ENCODE measurements around the gene FBXW11. TPM values are rescaled to one million over a fixed set of nuclear protein-coding genes. Genes with fewer than 3 reads are reported as not detected.

FBXW11 gene
- polyA plus RNA-seq, 1 experiment, result 77.1 TPM

GRCh38 chr5:171874234-171874633, 132.2 kb downstream of the FBXW11 start:
- no peaks in the 10 kb centered on the region for H3K27me3 ChIP-seq (ENCODE audit: control insufficient read depth, insufficient read depth, low read length)
- ChIA-PET POLR2A (no interaction called here), CTCF (interaction anchor here (0.6 to 2.7 kb wide), 3 partner anchors 25 to 456 kb away, joined by 3 to 11 read pairs (median 4); partner anchors contain the start of gene FGF18)
- TF ChIP-seq CTCF (IDR thresholded peaks at IDR 0.05; ENCODE audit: low read depth, low read length), result no peak
- no peak overlapping the region for H3K27ac ChIP-seq (ENCODE audit: low read depth, low read length)
- no peaks in the 10 kb centered on the region for H3K9me3 ChIP-seq (ENCODE audit: control insufficient read depth, insufficient read depth, low read length)
- no peak overlapping the region for H3K4me3 ChIP-seq (ENCODE audit: low read depth, low read length)
- no peak for DNase-seq (ENCODE audit: low read depth, low spot score)

GRCh38 chr5:171872666-171873065, 133.8 kb downstream of the FBXW11 start:
- no peak for DNase-seq (ENCODE audit: low read depth, low spot score)
- ChIA-PET CTCF (interaction anchor here (1.0 to 2.7 kb wide), 4 partner anchors 27 to 454 kb away, joined by 3 to 11 read pairs (median 4); partner anchors contain the start of gene FGF18), POLR2A (no interaction called here)
- TF ChIP-seq CTCF (IDR thresholded peaks at IDR 0.05; ENCODE audit: low read depth, low read length), result no peak
- Histone ChIP-seq H3K9me3 (ENCODE audit: control insufficient read depth, insufficient read depth, low read length) (no peaks in the 10 kb centered on the region), H3K4me3 (ENCODE audit: low read depth, low read length) (no peak overlapping the region), H3K27ac (ENCODE audit: low read depth, low read length) (no peak overlapping the region), H3K27me3 (ENCODE audit: control insufficient read depth, insufficient read depth, low read length) (no peaks in the 10 kb centered on the region)

- Histone ChIP-seq H3K4me3 (ENCODE audit: low read depth, low read length) (no peak overlapping the region), H3K27ac (ENCODE audit: low read depth, low read length) (no peak overlapping the region), H3K27me3 (ENCODE audit: control insufficient read depth, insufficient read depth, low read length) (no peaks in the 10 kb centered on the region), H3K9me3 (ENCODE audit: control insufficient read depth, insufficient read depth, low read length) (no peaks in the 10 kb centered on the region)
- ChIA-PET CTCF (interaction anchor here (1.0 to 1.6 kb wide), 3 partner anchors 12 to 242 kb away, joined by 3 to 5 read pairs (median 4); no protein-coding TSS in a partner anchor), POLR2A (no interaction called here)
- DNase-seq (ENCODE audit: low read depth, low spot score), result no peak
- no peak for TF ChIP-seq CTCF (IDR thresholded peaks at IDR 0.05; ENCODE audit: low read depth, low read length)
Observed at GRCh38 chr5:171871711-171872110, 134.7 kb downstream of the FBXW11 start.

DNA sequence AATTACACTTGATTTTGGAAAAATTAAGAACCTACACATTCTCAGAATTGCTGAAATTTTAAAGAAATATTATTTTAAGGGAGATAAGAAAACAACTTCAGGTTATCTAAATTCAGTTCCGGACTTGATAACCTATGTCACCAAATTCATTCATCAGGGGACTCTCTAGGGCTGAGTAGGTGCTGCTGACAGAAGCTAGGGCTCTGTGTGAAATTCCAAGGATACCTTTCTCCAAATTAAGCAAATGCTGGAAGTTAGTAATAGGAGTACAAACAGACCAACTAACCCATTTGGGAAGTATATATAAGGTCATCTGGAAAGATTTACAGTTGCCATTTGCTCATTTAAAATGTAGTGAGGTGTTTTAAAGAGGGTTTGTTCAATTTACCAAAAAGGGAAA, 136.5 kb downstream of the FBXW11 start:
- H3K27ac ChIP-seq (ENCODE audit: low read depth, low read length), result no peak overlapping the region
- TF ChIP-seq CTCF (IDR thresholded peaks at IDR 0.05; ENCODE audit: low read depth, low read length), result no peak
- no peaks in the 10 kb centered on the region for H3K9me3 ChIP-seq (ENCODE audit: control insufficient read depth, insufficient read depth, low read length)
- DNase-seq (ENCODE audit: low read depth, low spot score), result no peak
- ChIA-PET POLR2A (no interaction called here), CTCF (no interaction called here)
- H3K27me3 ChIP-seq (ENCODE audit: control insufficient read depth, insufficient read depth, low read length), result no peaks in the 10 kb centered on the region
- no peak overlapping the region for H3K4me3 ChIP-seq (ENCODE audit: low read depth, low read length)

DNA sequence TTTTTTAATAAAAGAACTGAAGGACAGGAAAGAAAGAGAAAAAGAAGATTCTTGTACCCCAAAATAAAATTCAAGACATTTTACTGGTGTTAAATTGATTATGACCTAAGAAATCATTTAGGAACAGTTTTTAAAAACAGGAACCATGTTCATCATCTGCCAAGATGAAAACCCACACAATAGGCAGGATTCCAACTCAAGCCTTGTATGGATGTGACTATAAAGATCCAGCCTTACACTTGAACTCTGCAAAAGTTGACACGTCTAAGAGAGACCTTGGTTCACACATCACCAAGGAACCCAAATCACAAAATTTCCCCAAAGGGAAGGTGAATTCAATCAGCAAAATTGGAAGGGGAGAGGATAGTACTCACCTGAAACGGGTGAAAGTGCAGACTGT, 138.2 kb downstream of the FBXW11 start:
- ChIA-PET POLR2A (no interaction called here), CTCF (no interaction called here)
- no peak for TF ChIP-seq CTCF (IDR thresholded peaks at IDR 0.05; ENCODE audit: low read depth, low read length)
- H3K9me3 ChIP-seq (ENCODE audit: control insufficient read depth, insufficient read depth, low read length), result no peaks in the 10 kb centered on the region
- no peaks in the 10 kb centered on the region for H3K27me3 ChIP-seq (ENCODE audit: control insufficient read depth, insufficient read depth, low read length)
- no peak overlapping the region for H3K27ac ChIP-seq (ENCODE audit: low read depth, low read length)
- DNase-seq (ENCODE audit: low read depth, low spot score), result no peak
- no peak overlapping the region for H3K4me3 ChIP-seq (ENCODE audit: low read depth, low read length)

Data from AG04450 (cell line).